ENCODE data around the gene AARS1. TPM values are rescaled to one million over a fixed set of nuclear protein-coding genes. Genes with fewer than 3 reads are reported as not detected.

AARS1 gene
- total RNA-seq, 2 experiments from 2014 or later: 10.3 to 11.1 TPM

DNA sequence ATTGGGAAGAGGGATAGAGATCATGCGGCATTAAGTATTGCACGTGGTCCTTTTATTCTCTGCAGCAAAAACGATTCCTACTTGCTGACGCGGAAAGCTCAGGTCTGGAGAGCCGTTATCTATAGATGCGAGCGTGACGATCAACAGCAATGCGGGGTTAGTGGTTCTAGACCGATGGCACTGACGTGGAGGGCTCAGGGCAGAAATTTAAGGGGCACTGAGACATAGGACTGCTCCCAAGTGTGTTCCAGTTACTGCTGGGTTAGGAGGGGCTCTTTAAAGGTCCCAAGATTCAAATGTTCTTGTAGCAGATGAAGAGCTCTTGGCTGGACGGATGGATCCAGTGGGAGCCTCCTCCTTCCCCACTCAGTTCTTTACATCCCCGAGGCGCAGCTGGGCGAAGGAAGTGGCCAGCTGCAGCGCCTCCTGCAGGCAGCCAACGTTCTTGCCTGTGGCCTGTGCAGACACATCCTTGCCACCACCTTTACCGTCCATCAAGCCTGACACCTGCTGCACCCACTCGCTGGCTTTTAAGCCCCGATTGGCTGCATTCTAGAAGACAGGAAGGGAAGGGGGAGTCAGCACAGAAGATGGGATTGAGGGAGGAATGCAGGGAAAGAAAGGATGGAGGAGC is 36.8 kb downstream of the AARS1 start:
- ATAC-seq (ENCODE audit: poor library complexity): no peak
- Mint-ChIP-seq H3K27ac (peak overlapping the region; percentile 97), H3K4me1 (ENCODE audit: low read depth) (peaks cover 20% of the 10 kb centered on the region), H3K36me3 (ENCODE audit: low read depth) (peaks cover 47% of the 10 kb centered on the region), H3K4me3 (peak overlapping the region; percentile 98), H3K27me3 (no peaks in the 10 kb centered on the region), H3K9me3 (no peaks in the 10 kb centered on the region)
- TF ChIP-seq, protein P1, sequence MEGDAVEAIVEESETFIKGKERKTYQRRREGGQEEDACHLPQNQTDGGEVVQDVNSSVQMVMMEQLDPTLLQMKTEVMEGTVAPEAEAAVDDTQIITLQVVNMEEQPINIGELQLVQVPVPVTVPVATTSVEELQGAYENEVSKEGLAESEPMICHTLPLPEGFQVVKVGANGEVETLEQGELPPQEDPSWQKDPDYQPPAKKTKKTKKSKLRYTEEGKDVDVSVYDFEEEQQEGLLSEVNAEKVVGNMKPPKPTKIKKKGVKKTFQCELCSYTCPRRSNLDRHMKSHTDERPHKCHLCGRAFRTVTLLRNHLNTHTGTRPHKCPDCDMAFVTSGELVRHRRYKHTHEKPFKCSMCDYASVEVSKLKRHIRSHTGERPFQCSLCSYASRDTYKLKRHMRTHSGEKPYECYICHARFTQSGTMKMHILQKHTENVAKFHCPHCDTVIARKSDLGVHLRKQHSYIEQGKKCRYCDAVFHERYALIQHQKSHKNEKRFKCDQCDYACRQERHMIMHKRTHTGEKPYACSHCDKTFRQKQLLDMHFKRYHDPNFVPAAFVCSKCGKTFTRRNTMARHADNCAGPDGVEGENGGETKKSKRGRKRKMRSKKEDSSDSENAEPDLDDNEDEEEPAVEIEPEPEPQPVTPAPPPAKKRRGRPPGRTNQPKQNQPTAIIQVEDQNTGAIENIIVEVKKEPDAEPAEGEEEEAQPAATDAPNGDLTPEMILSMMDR (IDR thresholded peaks at IDR 0.05): no peak
- CTCF ChIA-PET: interaction anchor here (0.5 to 2.2 kb wide), 16 partner anchors 10 to 1246 kb away, joined by 3 to 12 read pairs (median 3); partner anchors contain the start of genes AARS1, DDX19A and PDPR
- POLR2A ChIA-PET: interaction anchor here (0.6 to 2.1 kb wide), 16 partner anchors 10 to 498 kb away, joined by 3 to 22 read pairs (median 4); partner anchors contain the start of genes AARS1, COG4, DDX19A and NOB1
- peak in 2 of 14 experiments; percentile 29 to 52 for DNase-seq
- Histone ChIP-seq H3K9me3 (ENCODE audit: control insufficient read depth in 1 of 2, insufficient read depth in 1 of 2, low read length in 2 of 2) (no peaks in the 10 kb centered on the region), H3K4me3 (ENCODE audit: low read length) (no peak overlapping the region), H3K36me3 (ENCODE audit: insufficient read depth, low read length) (peaks cover 44% of the 10 kb centered on the region), H3K4me1 (ENCODE audit: insufficient read depth, low read length) (peaks cover 27% of the 10 kb centered on the region), H3K27me3 (ENCODE audit: control insufficient read depth in 1 of 2, insufficient read depth in 2 of 2, low read length in 2 of 2) (no peaks in the 10 kb centered on the region), H3K27ac (ENCODE audit: low read depth in 1 of 2, low read length in 2 of 2) (no peak overlapping the region)
- intact Hi-C loops (cut with DNase I, micrococcal nuclease): loop anchor here (2.0 to 10.0 kb wide), 4 partner anchors 35 to 918 kb away; partner anchors contain the start of genes AARS1 (in 2 of the 2), COG4 (in 1 of the 2), COG8 (in 1 of the 2) and NIP7 (in 1 of the 2)

DNA sequence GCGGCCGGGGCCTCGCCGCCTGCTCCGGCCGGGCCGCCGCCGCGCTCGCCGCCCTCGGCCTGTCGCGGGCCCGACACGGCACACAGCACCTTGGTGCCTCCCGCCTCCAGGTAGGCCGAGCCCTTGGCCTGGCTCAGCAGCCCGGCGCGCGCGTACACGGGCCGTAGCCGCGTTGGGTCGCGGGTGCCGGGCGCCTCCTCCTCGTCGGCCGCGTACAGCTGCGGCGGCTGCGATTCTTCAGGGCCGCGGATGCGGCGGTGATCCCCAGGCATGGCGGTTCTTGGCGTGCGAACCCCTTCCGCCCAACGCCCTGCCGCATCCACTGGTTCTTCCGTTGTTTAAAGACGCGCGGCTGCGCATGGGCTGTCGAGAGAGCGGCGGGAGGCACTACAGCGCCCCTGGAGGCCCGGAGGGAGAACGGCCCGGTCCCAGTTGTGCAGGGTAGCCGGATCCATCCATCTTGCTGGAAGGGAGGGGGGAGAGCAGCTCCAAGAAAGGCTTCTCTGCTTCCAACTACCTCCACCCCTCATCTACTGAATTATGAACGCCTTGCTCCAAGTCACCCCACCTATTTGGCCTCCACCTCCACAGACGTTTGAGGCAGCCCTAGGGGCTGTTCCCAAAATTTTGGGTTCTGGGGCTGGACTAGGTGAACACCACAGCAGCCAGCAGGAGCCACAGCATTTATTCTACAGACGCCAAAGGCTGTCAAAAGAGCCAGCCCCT is 37.5 kb downstream of the AARS1 start, which contains the start of gene EXOSC6:
Gene EXOSC6 (minus strand): TSS at position 312 of the 726 bp plus-strand sequence. CDS start 40 bp downstream, at position 272.
- intact Hi-C loops (cut with DNase I, micrococcal nuclease): loop anchor here (2.0 to 10.0 kb wide), 5 partner anchors 36 to 917 kb away; partner anchors contain the start of genes AARS1 (in 2 of the 2), COG4 (in 1 of the 2), COG8 (in 1 of the 2) and DDX19A (in 1 of the 2)
- Histone ChIP-seq H3K36me3 (ENCODE audit: insufficient read depth, low read length) (peaks cover 40% of the 10 kb centered on the region), H3K27ac (ENCODE audit: low read depth in 1 of 2, low read length in 2 of 2) (peak within 1 kb of the TSS in 1 of 2 donors; percentile 75), H3K9me3 (ENCODE audit: control insufficient read depth in 1 of 2, insufficient read depth in 1 of 2, low read length in 2 of 2) (no peaks in the 10 kb centered on the region), H3K4me1 (ENCODE audit: insufficient read depth, low read length) (peaks cover 27% of the 10 kb centered on the region), H3K4me3 (ENCODE audit: low read length) (peak within 1 kb of the TSS; percentile 54), H3K27me3 (ENCODE audit: control insufficient read depth in 1 of 2, insufficient read depth in 2 of 2, low read length in 2 of 2) (no peaks in the 10 kb centered on the region)
- TF ChIP-seq, protein P1 (IDR thresholded peaks at IDR 0.05): peak; percentile 93
- Mint-ChIP-seq H3K9me3 (no peaks in the 10 kb centered on the region), H3K27ac (peak within 1 kb of the TSS; percentile 97), H3K4me1 (ENCODE audit: low read depth) (peaks cover 21% of the 10 kb centered on the region), H3K27me3 (no peaks in the 10 kb centered on the region), H3K36me3 (ENCODE audit: low read depth) (peaks cover 42% of the 10 kb centered on the region), H3K4me3 (peak within 1 kb of the TSS; percentile 98)
- DNase-seq: peak; percentile 86 to 97 (median 90)
- ATAC-seq (ENCODE audit: poor library complexity): peak; percentile 95
- ChIA-PET POLR2A (interaction anchor here (0.6 to 2.1 kb wide), 19 partner anchors 10 to 549 kb away, joined by 3 to 22 read pairs (median 4); partner anchors contain the start of genes AARS1, COG4, DDX19A and DDX19B), CTCF (interaction anchor here (0.5 to 2.2 kb wide), 17 partner anchors 11 to 1247 kb away, joined by 3 to 12 read pairs (median 3); partner anchors contain the start of genes AARS1, DDX19A and PDPR)

Data from CD4-positive, alpha-beta T cell (primary cell).